ENCODE results near the gene APBB2.

Gene APBB2

GRCh38 chr4:41012911-41013310 lies 201.4 kb downstream of the APBB2 start:
- no peak for TF ChIP-seq EZH2phosphoT487 (IDR thresholded peaks at IDR 0.05; ENCODE audit: borderline replicate concordance, low read length)
- no peak overlapping the region for H3K4me3 ChIP-seq (ENCODE audit: low read length)
- H4K20me1 ChIP-seq (ENCODE audit: control insufficient read depth, insufficient read depth, low read depth, low read length) = no peaks in the 10 kb centered on the region
- no peaks in the 10 kb centered on the region for H3K27me3 ChIP-seq (ENCODE audit: control insufficient read depth, low read length)
- H3F3A ChIP-seq (ENCODE audit: control insufficient read depth, insufficient read depth) = no peaks in the 10 kb centered on the region
- H3K79me2 ChIP-seq (ENCODE audit: control insufficient read depth, low read length) = peaks cover under 1% of the 10 kb centered on the region; the same call in 1 of the 2 replicates
- H3K4me2 ChIP-seq (ENCODE audit: low read length) = no peak overlapping the region
- no peaks in the 10 kb centered on the region for H3K4me1 ChIP-seq (ENCODE audit: control insufficient read depth, low read length)
- no peaks in the 10 kb centered on the region for H3K9me3 ChIP-seq (ENCODE audit: control insufficient read depth, insufficient read depth, low read length)
- H3K27ac ChIP-seq (ENCODE audit: low read depth, low read length) = no peak overlapping the region
- no peaks in the 10 kb centered on the region for H3K9me2 ChIP-seq (replicated peaks; ENCODE audit: control insufficient read depth, low read length)
- H3K36me3 ChIP-seq (ENCODE audit: control insufficient read depth, low read length) = peaks cover 16% of the 10 kb centered on the region; the same call in 1 of the 2 replicates

- H3K9me2 ChIP-seq (replicated peaks; ENCODE audit: control insufficient read depth, low read length) = no peaks in the 10 kb centered on the region
- no peak overlapping the region for H3K4me2 ChIP-seq (ENCODE audit: low read length)
- no peaks in the 10 kb centered on the region for H3F3A ChIP-seq (ENCODE audit: control insufficient read depth, insufficient read depth)
- H3K36me3 ChIP-seq (ENCODE audit: control insufficient read depth, low read length) = peaks cover 20% of the 10 kb centered on the region; the same call in 1 of the 2 replicates
- H3K27me3 ChIP-seq (ENCODE audit: control insufficient read depth, low read length) = no peaks in the 10 kb centered on the region
- H4K20me1 ChIP-seq (ENCODE audit: control insufficient read depth, insufficient read depth, low read depth, low read length) = no peaks in the 10 kb centered on the region
- H3K9me3 ChIP-seq (ENCODE audit: control insufficient read depth, insufficient read depth, low read length) = no peaks in the 10 kb centered on the region
- TF ChIP-seq CTCF (IDR thresholded peaks at IDR 0.05; ENCODE audit: low read depth, low read length, poor library complexity, severe bottlenecking) (no peak), EZH2phosphoT487 (IDR thresholded peaks at IDR 0.05; ENCODE audit: borderline replicate concordance, low read length) (no peak)
- H3K79me2 ChIP-seq (ENCODE audit: control insufficient read depth, low read length) = peaks cover 3% of the 10 kb centered on the region; the same call in 1 of the 2 replicates
- H3K27ac ChIP-seq (ENCODE audit: low read depth, low read length) = no peak overlapping the region
- H3K4me3 ChIP-seq (ENCODE audit: low read length) = no peak overlapping the region
- no peaks in the 10 kb centered on the region for H3K4me1 ChIP-seq (ENCODE audit: control insufficient read depth, low read length)
Observed at GRCh38 chr4:41012293-41012692, 202.0 kb downstream of the APBB2 start.

- Histone ChIP-seq H3K4me1 (ENCODE audit: control insufficient read depth, low read length) (no peaks in the 10 kb centered on the region), H3K4me3 (ENCODE audit: low read length) (no peak overlapping the region), H3K27ac (ENCODE audit: low read depth, low read length) (no peak overlapping the region), H4K20me1 (ENCODE audit: control insufficient read depth, insufficient read depth, low read depth, low read length) (no peaks in the 10 kb centered on the region), H3K79me2 (ENCODE audit: control insufficient read depth, low read length) (peaks cover 3% of the 10 kb centered on the region; the same call in 1 of the 2 replicates), H3K9me2 (replicated peaks; ENCODE audit: control insufficient read depth, low read length) (no peaks in the 10 kb centered on the region), H3K4me2 (ENCODE audit: low read length) (no peak overlapping the region), H3K27me3 (ENCODE audit: control insufficient read depth, low read length) (no peaks in the 10 kb centered on the region), H3K9me3 (ENCODE audit: control insufficient read depth, insufficient read depth, low read length) (no peaks in the 10 kb centered on the region), H3F3A (ENCODE audit: control insufficient read depth, insufficient read depth) (no peaks in the 10 kb centered on the region), H3K36me3 (ENCODE audit: control insufficient read depth, low read length) (peaks cover 20% of the 10 kb centered on the region)
- TF ChIP-seq EZH2phosphoT487 (IDR thresholded peaks at IDR 0.05; ENCODE audit: borderline replicate concordance, low read length) (no peak), CTCF (IDR thresholded peaks at IDR 0.05; ENCODE audit: low read depth, low read length, poor library complexity, severe bottlenecking) (no peak)
Observed at GRCh38 chr4:41009411-41009810, 204.9 kb downstream of the APBB2 start.

GRCh38 chr4:41006141-41006540 lies 208.2 kb downstream of the APBB2 start:
- Histone ChIP-seq H3K79me2 (ENCODE audit: control insufficient read depth, low read length) (0 out of 2 replicates have a peak, but pooled peaks cover 6% of the 10 kb centered on the region), H3K4me1 (ENCODE audit: control insufficient read depth, low read length) (no peaks in the 10 kb centered on the region), H3K27me3 (ENCODE audit: control insufficient read depth, low read length) (no peaks in the 10 kb centered on the region), H3K9me2 (replicated peaks; ENCODE audit: control insufficient read depth, low read length) (no peaks in the 10 kb centered on the region), H3K27ac (ENCODE audit: low read depth, low read length) (no peak overlapping the region), H4K20me1 (ENCODE audit: control insufficient read depth, insufficient read depth, low read depth, low read length) (no peaks in the 10 kb centered on the region), H3K9me3 (ENCODE audit: control insufficient read depth, insufficient read depth, low read length) (no peaks in the 10 kb centered on the region), H3F3A (ENCODE audit: control insufficient read depth, insufficient read depth) (no peaks in the 10 kb centered on the region), H3K4me2 (ENCODE audit: low read length) (no peak overlapping the region), H3K36me3 (ENCODE audit: control insufficient read depth, low read length) (peaks cover 5% of the 10 kb centered on the region), H3K4me3 (ENCODE audit: low read length) (no peak overlapping the region)
- TF ChIP-seq EZH2phosphoT487 (IDR thresholded peaks at IDR 0.05; ENCODE audit: borderline replicate concordance, low read length) = no peak
- TF ChIP-seq CTCF (IDR thresholded peaks at IDR 0.05; ENCODE audit: low read depth, low read length, poor library complexity, severe bottlenecking) = no peak

Data from DOHH2 (cell line).